ENCODE results near the gene ALK. TPM values are rescaled to one million over a fixed set of nuclear protein-coding genes. Genes with fewer than 3 reads are reported as not detected.

ALK gene
- total and polyA plus RNA-seq, 12 donors, result 0.09 to 1.8 (median 0.53) TPM; not detected in 1

GRCh38 chr2:29660201-29660600 is 261.2 kb downstream of the ALK start:
- Histone ChIP-seq H3K27me3 (no peaks in the 10 kb centered on the region), H3K4me3 (no peak overlapping the region), H3K36me3 (replicated peaks in 1 of 2) (no peaks in the 10 kb centered on the region), H3K4me1 (replicated peaks in 1 of 2) (no peaks in the 10 kb centered on the region), H3K9me3 (replicated peaks in 1 of 3) (no peaks in the 10 kb centered on the region), H3K27ac (no peak overlapping the region)
- DNase-seq, result no peak
- intact Hi-C loops (cut with DNase I), result no loop called here
- WGBS, 4 donors, result 50 to 81% (median 76%) methylated on average over 2 of the region's 2 CpGs
- no peak for TF ChIP-seq CTCF (IDR thresholded peaks at IDR 0.05)
- no peak for TF ChIP-seq POLR2A (IDR thresholded peaks at IDR 0.05)

GRCh38 chr2:29659178-29659577 is 262.2 kb downstream of the ALK start:
- H3K36me3 ChIP-seq (replicated peaks in 1 of 2), result no peaks in the 10 kb centered on the region
- no peak overlapping the region for H3K27ac ChIP-seq
- DNase-seq, result no peak
- no peaks in the 10 kb centered on the region for H3K27me3 ChIP-seq
- no peaks in the 10 kb centered on the region for H3K9me3 ChIP-seq (replicated peaks in 1 of 3)
- no peaks in the 10 kb centered on the region for H3K4me1 ChIP-seq (replicated peaks in 1 of 2)
- TF ChIP-seq POLR2A (IDR thresholded peaks at IDR 0.05), result no peak
- no peak for TF ChIP-seq CTCF (IDR thresholded peaks at IDR 0.05)
- 80 to 84% (median 82%) methylated on average over 2 of the region's 2 CpGs for WGBS, 4 donors
- intact Hi-C loops (cut with DNase I), result no loop called here
- H3K4me3 ChIP-seq, result no peak overlapping the region

- no peak overlapping the region for H3K4me3 ChIP-seq
- H3K36me3 ChIP-seq (replicated peaks in 1 of 2), result no peaks in the 10 kb centered on the region
- no peak overlapping the region for H3K27ac ChIP-seq
- TF ChIP-seq CTCF (IDR thresholded peaks at IDR 0.05) (no peak), POLR2A (IDR thresholded peaks at IDR 0.05) (no peak)
- WGBS, 4 donors, result 48 to 54% (median 51%) methylated on average over 4 of the region's 4 CpGs
- no peaks in the 10 kb centered on the region for H3K27me3 ChIP-seq
- DNase-seq, result no peak
- H3K9me3 ChIP-seq (replicated peaks in 1 of 3), result no peaks in the 10 kb centered on the region
- intact Hi-C loops (cut with DNase I), result no loop called here
- no peaks in the 10 kb centered on the region for H3K4me1 ChIP-seq (replicated peaks in 1 of 2)
These were observed 263.7 kb downstream of the ALK start for GRCh38 chr2:29657674-29658073.

- DNase-seq, result no peak
- H3K27me3 ChIP-seq, result no peaks in the 10 kb centered on the region
- intact Hi-C loops (cut with DNase I), result no loop called here
- no peak for TF ChIP-seq CTCF (IDR thresholded peaks at IDR 0.05)
- H3K4me3 ChIP-seq, result no peak overlapping the region
- no peaks in the 10 kb centered on the region for H3K9me3 ChIP-seq (replicated peaks in 1 of 3)
- H3K36me3 ChIP-seq (replicated peaks in 1 of 2), result no peaks in the 10 kb centered on the region
- 53 to 64% (median 59%) methylated on average over 3 of the region's 3 CpGs for WGBS, 4 donors
- H3K27ac ChIP-seq, result no peak overlapping the region
- no peaks in the 10 kb centered on the region for H3K4me1 ChIP-seq (replicated peaks in 1 of 2)
These were observed 265.8 kb downstream of the ALK start for GRCh38 chr2:29655391-29656086.
